ENCODE measurements around the gene RDH5. TPM values are rescaled to one million over a fixed set of nuclear protein-coding genes. Genes with fewer than 3 reads are reported as not detected.

The RDH5 gene
- total and polyA plus RNA-seq, 2 of the 4 experiments (the other 2 are of a cell fraction), result 7.3 to 18.8 TPM

DNA sequence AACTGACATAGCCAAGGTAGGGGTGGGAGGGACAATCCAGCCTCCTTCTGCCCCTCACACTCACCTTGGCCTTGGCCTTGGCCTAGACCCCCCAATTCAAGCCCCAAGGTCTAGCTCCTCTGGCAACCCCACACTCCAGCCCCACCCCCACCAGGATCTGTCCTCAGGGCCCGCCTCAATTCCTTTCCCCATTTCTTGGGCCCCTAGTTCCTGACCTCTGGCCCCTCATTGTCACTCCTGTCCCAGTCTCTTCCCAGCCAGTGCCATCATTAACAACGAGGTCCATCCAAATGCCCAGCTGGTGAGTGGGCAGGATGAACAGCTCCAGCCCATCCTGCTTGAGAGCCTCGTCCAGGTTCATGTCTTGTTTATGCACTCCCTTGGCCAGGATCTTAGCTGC lies 15.9 kb downstream of the RDH5 start:
- Histone ChIP-seq H3K4ac (ENCODE audit: low read depth, low read length) (no peak overlapping the region), H3K27ac (ENCODE audit: insufficient read depth, low read length) (no peak overlapping the region), H3K9me3 (ENCODE audit: control insufficient read depth, insufficient read depth, low read length) (no peaks in the 10 kb centered on the region), H3K4me1 (ENCODE audit: control insufficient read depth, insufficient read depth, low read length) (peaks cover 6% of the 10 kb centered on the region), H3K79me1 (ENCODE audit: low read depth in 1 of 2, low read length in 2 of 2) (peaks cover 0 to 29% of the 10 kb centered on the region in 2 experiments; a peak in 2 of 4 replicates), H2AFZ (replicated peaks; ENCODE audit: low read length, poor library complexity) (peak overlapping the region; percentile 21), H2BK120ac (ENCODE audit: low read depth, low read length) (no peak overlapping the region), H3K56ac (ENCODE audit: extremely low read depth, insufficient read depth, low read length) (no peak overlapping the region), H3K18ac (ENCODE audit: low read depth, low read length) (no peak overlapping the region), H4K5ac (ENCODE audit: low read depth, low read length) (no peak overlapping the region), H3K14ac (replicated peaks; ENCODE audit: low read depth, low read length) (no peak overlapping the region), H2BK15ac (ENCODE audit: low read depth, low read length) (no peak overlapping the region), H3K4me2 (ENCODE audit: low read depth, low read length) (no peak overlapping the region), H2BK20ac (ENCODE audit: low read depth, low read length) (no peak overlapping the region), H3K23ac (ENCODE audit: low read depth, low read length) (no peak overlapping the region), H3K4me3 (ENCODE audit: insufficient read depth, low read depth, low read length) (no peak overlapping the region), H3K9ac (ENCODE audit: low read depth, low read length) (no peak overlapping the region), H3K36me3 (ENCODE audit: control insufficient read depth, insufficient read depth, low read length) (no peaks in the 10 kb centered on the region), H4K91ac (ENCODE audit: insufficient read depth, low read depth, low read length) (no peak overlapping the region), H2BK5ac (ENCODE audit: low read depth, low read length, poor library complexity, severe bottlenecking) (no peak overlapping the region), H2AK9ac (replicated peaks; ENCODE audit: low read depth, low read length, poor library complexity) (no peak overlapping the region), H2AK5ac (ENCODE audit: low read depth, low read length) (no peak overlapping the region), H4K8ac (ENCODE audit: low read depth in 2 of 2, low read length in 2 of 2) (no peak overlapping the region), H3K27me3 (ENCODE audit: control insufficient read depth, insufficient read depth, low read length) (no peaks in the 10 kb centered on the region), H4K20me1 (ENCODE audit: insufficient read depth, low read length) (no peaks in the 10 kb centered on the region), H3K9me1 (ENCODE audit: insufficient read depth, low read length) (0 out of 2 replicates have a peak, but pooled peaks cover 3% of the 10 kb centered on the region)
- DNase-seq (no peak), ATAC-seq (ENCODE audit: low read depth) (no peak)
- intact Hi-C loops (cut with micrococcal nuclease), result loop anchor here (5.0 kb wide), 1 partner anchor 306 kb away; the partner anchor contains the start of gene RPS26
- dilution Hi-C loops (cut with HindIII; ENCODE audit: low sequenced_read_pairs, unreplicated experiment), result no loop called here
- 57% methylated on average over 1 of the region's 3 CpGs; no CpG with 5 or more reads in 1 of the 2 experiments for WGBS, 2 experiments (ENCODE audit: extremely low coverage in 2 of 2, insufficient read length in 1 of 2)
- in situ Hi-C loops (cut with MboI; ENCODE audit: low sequenced_read_pairs), result loop anchor here (5.0 kb wide), 1 partner anchor 206 kb away; no protein-coding TSS in a partner anchor
- CTCF ChIA-PET, result interaction anchor here (1.1 kb wide), 1 partner anchor 293 kb away, joined by 3 read pairs; no protein-coding TSS in a partner anchor
- TF ChIP-seq RAD21 (IDR thresholded peaks at IDR 0.05; ENCODE audit: low read length), result no peak
- no peak for TF ChIP-seq SMC3 (IDR thresholded peaks at IDR 0.05; ENCODE audit: low read depth, low read length)
- TF ChIP-seq RFX5 (IDR thresholded peaks at IDR 0.05; ENCODE audit: low read depth, low read length), result no peak
- TF ChIP-seq MAFK (IDR thresholded peaks at IDR 0.05; ENCODE audit: low read depth, low read length), result no peak
- TF ChIP-seq BHLHE40 (IDR thresholded peaks at IDR 0.05; ENCODE audit: low read depth, low read length), result no peak
- TF ChIP-seq MXI1 (IDR thresholded peaks at IDR 0.05; ENCODE audit: borderline replicate concordance, low read depth, low read length), result no peak
- TF ChIP-seq FOS (IDR thresholded peaks at IDR 0.05; ENCODE audit: low read depth, low read length), result no peak
- TF ChIP-seq, protein P1, sequence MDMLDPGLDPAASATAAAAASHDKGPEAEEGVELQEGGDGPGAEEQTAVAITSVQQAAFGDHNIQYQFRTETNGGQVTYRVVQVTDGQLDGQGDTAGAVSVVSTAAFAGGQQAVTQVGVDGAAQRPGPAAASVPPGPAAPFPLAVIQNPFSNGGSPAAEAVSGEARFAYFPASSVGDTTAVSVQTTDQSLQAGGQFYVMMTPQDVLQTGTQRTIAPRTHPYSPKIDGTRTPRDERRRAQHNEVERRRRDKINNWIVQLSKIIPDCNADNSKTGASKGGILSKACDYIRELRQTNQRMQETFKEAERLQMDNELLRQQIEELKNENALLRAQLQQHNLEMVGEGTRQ (IDR thresholded peaks at IDR 0.05; ENCODE audit: low read depth, low read length), result no peak
- TF ChIP-seq POLR2A (IDR thresholded peaks at IDR 0.05; ENCODE audit: low read depth, low read length), result no peak
- TF ChIP-seq, protein P2, sequence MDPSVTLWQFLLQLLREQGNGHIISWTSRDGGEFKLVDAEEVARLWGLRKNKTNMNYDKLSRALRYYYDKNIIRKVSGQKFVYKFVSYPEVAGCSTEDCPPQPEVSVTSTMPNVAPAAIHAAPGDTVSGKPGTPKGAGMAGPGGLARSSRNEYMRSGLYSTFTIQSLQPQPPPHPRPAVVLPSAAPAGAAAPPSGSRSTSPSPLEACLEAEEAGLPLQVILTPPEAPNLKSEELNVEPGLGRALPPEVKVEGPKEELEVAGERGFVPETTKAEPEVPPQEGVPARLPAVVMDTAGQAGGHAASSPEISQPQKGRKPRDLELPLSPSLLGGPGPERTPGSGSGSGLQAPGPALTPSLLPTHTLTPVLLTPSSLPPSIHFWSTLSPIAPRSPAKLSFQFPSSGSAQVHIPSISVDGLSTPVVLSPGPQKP (IDR thresholded peaks at IDR 0.05; ENCODE audit: borderline replicate concordance, low read depth, low read length), result no peak
- TF ChIP-seq MAZ (IDR thresholded peaks at IDR 0.05; ENCODE audit: borderline replicate concordance, low read depth, low read length), result no peak
- POLR2A ChIA-PET (ENCODE audit: unreplicated experiment), result no interaction called here
- BruUV-seq (replicated peaks), result no TSS peak
